Endothelial cell of umbilical vein (primary cell): Measurements from ENCODE around the gene NBPF26.
"Not testable (repeated sequence)": the region's sequence is repeated elsewhere in the genome, so short reads cannot be mapped to it uniquely, and the experiment has no call there.

ENCODE experiments used
- CTCF ChIP-seq, 2 donors: IDR thresholded peaks; 1 replicate in 1 of 2; 2 replicates in 1 of 2; pipeline ENCODE4 v1.5.1; 2011; ENCODE audit warnings: low read length in 2 of 2, mild to moderate bottlenecking in 2 of 2, moderate library complexity in 2 of 2, control low read depth in 1 of 2, inconsistent platforms in 1 of 2, low read depth in 1 of 2; ENCODE audit not compliant: insufficient read depth in 1 of 2; ENCODE audit errors: extremely low read depth in 1 of 2
- EZH2 ChIP-seq: IDR thresholded peaks from 2 replicates; pipeline ENCODE4 v1.6.1; 2012; ENCODE audit warnings: borderline replicate concordance, low read depth, mild to moderate bottlenecking, moderate library complexity, low read length, inconsistent platforms; ENCODE audit not compliant: severe bottlenecking
- MAX ChIP-seq: IDR thresholded peaks from 2 replicates; pipeline ENCODE4 v1.6.1; 2011; ENCODE audit not compliant: insufficient read depth, insufficient read length
- POLR2A ChIP-seq: IDR thresholded peaks from 2 replicates; pipeline ENCODE4 v1.6.1; 2012; ENCODE audit warnings: low read depth, mild to moderate bottlenecking, control low read depth, low read length

GRCh38 chr1:120859615-120860234, 136.0 kb downstream of the NBPF26 start:
- TF ChIP-seq POLR2A; CTCF (IDR thresholded peaks at IDR 0.05; ENCODE audit: extremely low read depth in 1 of 2, insufficient read depth in 1 of 2, low read depth in 1 of 2, low read length in 2 of 2); EZH2; MAX: not testable (repeated sequence)
